GM23338 (cell line): ENCODE measurements around the gene SH3RF3. TPM values are rescaled to one million over a fixed set of nuclear protein-coding genes. Genes with fewer than 3 reads are reported as not detected.

Experiments
- ATAC-seq: fragments of 200-7000 bp; cut with Tn5 transposase; 3 replicates; pipeline ENCODE4 v1.9.1; 2020
- DNase-seq: peaks from one replicate; pipeline ENCODE4 v3.0.0-alpha.2; 2015; ENCODE audit warnings: low spot score
- H2AFZ ChIP-seq: fragments of 200-600 bp; sonication (generic); 2 replicates; pipeline ENCODE4 v1.8.0; 2016; ENCODE audit warnings: antibody characterized with exemption, mild to moderate bottlenecking, moderate library complexity
- H3F3A ChIP-seq: fragments of 200-600 bp; sonication (generic); replicated peaks from 2 replicates; pipeline ENCODE4 v1.8.0; 2017; ENCODE audit warnings: antibody characterized with exemption, mixed run types, low read depth
- H3K27ac ChIP-seq: fragments of 200-600 bp; sonication (generic); 2 replicates; pipeline ENCODE4 v1.6.1; 2016; ENCODE audit warnings: low read depth
- H3K27me3 ChIP-seq: fragments of 200-600 bp; sonication (generic); 2 replicates; pipeline ENCODE4 v1.8.0; 2016; ENCODE audit warnings: mild to moderate bottlenecking, mixed run types, moderate library complexity; ENCODE audit not compliant: insufficient read depth
- H3K36me3 ChIP-seq: fragments of 200-600 bp; sonication (generic); 2 replicates; pipeline ENCODE4 v1.8.0; 2016; ENCODE audit warnings: mild to moderate bottlenecking; ENCODE audit not compliant: insufficient read depth
- H3K4me1 ChIP-seq: fragments of 200-600 bp; sonication (generic); 2 replicates; pipeline ENCODE4 v1.8.0; 2016; ENCODE audit warnings: mild to moderate bottlenecking, moderate library complexity; ENCODE audit not compliant: insufficient read depth
- H3K4me2 ChIP-seq: fragments of 200-600 bp; sonication (generic); 2 replicates; pipeline ENCODE4 v1.7.1; 2017; ENCODE audit warnings: mixed run types
- H3K4me3 ChIP-seq: fragments of 200-600 bp; sonication (generic); 2 replicates; pipeline ENCODE4 v1.6.1; 2016; ENCODE audit warnings: mixed run types
- H3K79me2 ChIP-seq: fragments of 200-600 bp; sonication (generic); replicated peaks from 2 replicates; pipeline ENCODE4 v1.8.0; 2017; ENCODE audit warnings: mild to moderate bottlenecking; ENCODE audit not compliant: insufficient read depth
- H3K9me2 ChIP-seq: fragments of 200-600 bp; sonication (generic); 2 replicates; pipeline ENCODE4 v1.8.0; 2017; ENCODE audit not compliant: insufficient read depth
- H4K20me1 ChIP-seq: fragments of 200-600 bp; sonication (generic); replicated peaks from 2 replicates; pipeline ENCODE4 v1.8.0; 2017; ENCODE audit warnings: mild to moderate bottlenecking; ENCODE audit not compliant: insufficient read depth
- H3K27ac Mint-ChIP-seq: 2 replicates; pipeline ENCODE4 v1.8.0; 2020; ENCODE audit warnings: inconsistent platforms, mild to moderate bottlenecking, moderate library complexity, mixed read lengths
- H3K27me3 Mint-ChIP-seq: 3 replicates; pipeline ENCODE4 v1.8.0; 2022; ENCODE audit warnings: low read depth, mild to moderate bottlenecking, moderate library complexity, mixed read lengths, inconsistent platforms; ENCODE audit not compliant: insufficient read depth, poor library complexity
- H3K36me3 Mint-ChIP-seq: 3 replicates; pipeline ENCODE4 v1.8.0; 2021; ENCODE audit warnings: low read depth, mild to moderate bottlenecking, inconsistent platforms, moderate library complexity, mixed read lengths
- H3K4me1 Mint-ChIP-seq: 3 replicates; pipeline ENCODE4 v1.8.0; 2020; ENCODE audit warnings: mild to moderate bottlenecking, inconsistent platforms, mixed read lengths
- H3K4me3 Mint-ChIP-seq: 3 replicates; pipeline ENCODE4 v1.8.0; 2021; ENCODE audit warnings: moderate library complexity, mild to moderate bottlenecking, inconsistent platforms, mixed read lengths
- H3K9me3 Mint-ChIP-seq: 3 replicates; pipeline ENCODE4 v1.8.0; 2020; ENCODE audit warnings: moderate library complexity, mild to moderate bottlenecking, inconsistent platforms, mixed read lengths
- CREB1 ChIP-seq: fragments of 250-450 bp; sonication (Bioruptor Pico); IDR thresholded peaks from 2 replicates; pipeline ENCODE4 v1.5.0; 2020; ENCODE audit warnings: low read depth, mild to moderate bottlenecking, moderate library complexity
- CTCF ChIP-seq, 2 experiments: fragments of 200-600 bp in 1 of 2; sonication (generic) in 1 of 2; conservative IDR thresholded peaks; 2 replicates each; pipeline versions ENCODE4 v1.5.1 to v1.6.1; 2016 to 2017; ENCODE audit warnings: antibody characterized with exemption in 2 of 2, low read depth in 2 of 2, mild to moderate bottlenecking in 2 of 2, moderate library complexity in 1 of 2
- ETS1 ChIP-seq: IDR thresholded peaks from 2 replicates; pipeline ENCODE4 v1.6.1; 2016; ENCODE audit warnings: antibody characterized with exemption
- EZH2 ChIP-seq: fragments of 200-600 bp; sonication (generic); IDR thresholded peaks from one replicate; pipeline ENCODE4 v1.8.0; 2017; ENCODE audit warnings: antibody characterized with exemption, mild to moderate bottlenecking, low read depth; ENCODE audit not compliant: unreplicated experiment
- EZH2phosphoT487 ChIP-seq: fragments of 200-600 bp; sonication (generic); IDR thresholded peaks from one replicate; pipeline ENCODE4 v1.8.1; 2018; ENCODE audit warnings: antibody characterized with exemption; ENCODE audit not compliant: unreplicated experiment
- JUNB ChIP-seq: IDR thresholded peaks from one replicate; pipeline ENCODE4 v1.6.1; 2016; ENCODE audit warnings: antibody characterized with exemption; ENCODE audit not compliant: unreplicated experiment
- NANOG ChIP-seq: IDR thresholded peaks from 2 replicates; pipeline ENCODE4 v1.6.1; 2016; ENCODE audit warnings: antibody characterized with exemption, borderline replicate concordance
- POLR2AphosphoS5 ChIP-seq: IDR thresholded peaks from 2 replicates; pipeline ENCODE4 v1.6.1; 2016; ENCODE audit warnings: antibody characterized with exemption, low read depth
- REST ChIP-seq: IDR thresholded peaks from one replicate; pipeline ENCODE4 v1.6.1; 2018; ENCODE audit warnings: antibody characterized with exemption; ENCODE audit not compliant: unreplicated experiment
- STAT1 ChIP-seq: IDR thresholded peaks from one replicate; pipeline ENCODE4 v1.6.1; 2016; ENCODE audit warnings: antibody characterized with exemption; ENCODE audit not compliant: unreplicated experiment
- ZNF114 ChIP-seq: fragments of 250-450 bp; sonication (Bioruptor Pico); IDR thresholded peaks from 2 replicates; pipeline ENCODE4 v1.5.0; 2020; ENCODE audit warnings: mild to moderate bottlenecking, moderate library complexity
- ZNF331 ChIP-seq: fragments of 250-450 bp; sonication (Bioruptor Pico); IDR thresholded peaks from 2 replicates; pipeline ENCODE4 v1.5.0; 2020; ENCODE audit warnings: low read depth, mild to moderate bottlenecking, moderate library complexity
- polyA plus RNA-seq: library from polyadenylated mRNA; unstranded; fragments of >200 nt; fragmentation: Nextera tagmentation; extraction: Ambion mirVana; gene quantifications from 2 replicates; pipeline ENCODE4 v1.2.1, GENCODE V29; 2016
- total RNA-seq: library from RNA; depleted of rRNA; stranded (reverse); fragments of >200 nt; shearing (Covaris generic); gene quantifications from 2 replicates; pipeline ENCODE4 v1.2.3, GENCODE V29; 2014
- TF ChIP-seq, protein P1 (sequence below): fragments of 250-450 bp; sonication (Bioruptor Pico); IDR thresholded peaks from 2 replicates; pipeline ENCODE4 v1.5.0; 2020; ENCODE audit warnings: mild to moderate bottlenecking, moderate library complexity

SH3RF3 gene
- total and polyA plus RNA-seq, 2 experiments from 2014 or later, result 0.11 to 0.63 TPM

DNA sequence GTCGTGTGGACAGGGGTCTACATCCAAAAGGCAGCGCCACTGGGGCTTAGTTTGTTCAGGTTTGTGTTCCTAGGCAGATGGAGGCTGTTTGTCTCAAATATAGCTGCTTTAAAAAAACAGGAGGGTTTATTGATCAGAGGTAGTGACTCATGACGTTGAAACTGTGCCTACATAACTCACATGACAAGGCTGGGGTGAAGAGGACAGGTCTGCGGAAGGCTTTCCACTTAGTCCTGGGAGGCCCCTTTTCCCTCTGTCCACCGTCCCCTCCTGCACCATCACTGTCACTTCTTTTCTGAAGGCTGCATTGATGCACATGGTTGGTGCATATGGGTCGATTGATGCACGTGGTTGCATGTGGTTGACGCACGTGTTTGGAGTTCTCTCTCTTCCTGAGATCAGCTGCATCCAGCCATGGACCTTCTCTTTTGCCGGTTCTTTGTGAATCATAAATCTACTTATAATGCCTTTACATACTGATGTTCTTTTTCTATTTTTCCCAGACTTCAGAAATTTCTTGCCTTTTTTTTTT is 10.9 kb downstream of the SH3RF3 start:
- no peak overlapping the region for H3K27ac ChIP-seq
- ATAC-seq (no peak), DNase-seq (no peak)
- H3K4me3 ChIP-seq, result no peak overlapping the region
- H3K36me3 ChIP-seq, result no peaks in the 10 kb centered on the region
- no peaks in the 10 kb centered on the region for H4K20me1 ChIP-seq
- H3K27ac Mint-ChIP-seq, result no peak overlapping the region
- no peak overlapping the region for H3K4me2 ChIP-seq
- no peaks in the 10 kb centered on the region for H3K79me2 ChIP-seq
- H3K4me1 Mint-ChIP-seq, result peaks cover 8% of the 10 kb centered on the region; the same call in 2 of the 3 replicates
- H3K9me2 ChIP-seq, result no peaks in the 10 kb centered on the region
- no peaks in the 10 kb centered on the region for H3F3A ChIP-seq
- no peaks in the 10 kb centered on the region for H3K9me3 Mint-ChIP-seq
- no peaks in the 10 kb centered on the region for H3K27me3 Mint-ChIP-seq
- no peaks in the 10 kb centered on the region for H3K4me1 ChIP-seq
- no peak for TF ChIP-seq REST
- no peak for TF ChIP-seq CTCF (conservative IDR thresholded peaks at IDR 0.05; ENCODE audit: low read depth in 2 of 2)
- TF ChIP-seq, protein P1, sequence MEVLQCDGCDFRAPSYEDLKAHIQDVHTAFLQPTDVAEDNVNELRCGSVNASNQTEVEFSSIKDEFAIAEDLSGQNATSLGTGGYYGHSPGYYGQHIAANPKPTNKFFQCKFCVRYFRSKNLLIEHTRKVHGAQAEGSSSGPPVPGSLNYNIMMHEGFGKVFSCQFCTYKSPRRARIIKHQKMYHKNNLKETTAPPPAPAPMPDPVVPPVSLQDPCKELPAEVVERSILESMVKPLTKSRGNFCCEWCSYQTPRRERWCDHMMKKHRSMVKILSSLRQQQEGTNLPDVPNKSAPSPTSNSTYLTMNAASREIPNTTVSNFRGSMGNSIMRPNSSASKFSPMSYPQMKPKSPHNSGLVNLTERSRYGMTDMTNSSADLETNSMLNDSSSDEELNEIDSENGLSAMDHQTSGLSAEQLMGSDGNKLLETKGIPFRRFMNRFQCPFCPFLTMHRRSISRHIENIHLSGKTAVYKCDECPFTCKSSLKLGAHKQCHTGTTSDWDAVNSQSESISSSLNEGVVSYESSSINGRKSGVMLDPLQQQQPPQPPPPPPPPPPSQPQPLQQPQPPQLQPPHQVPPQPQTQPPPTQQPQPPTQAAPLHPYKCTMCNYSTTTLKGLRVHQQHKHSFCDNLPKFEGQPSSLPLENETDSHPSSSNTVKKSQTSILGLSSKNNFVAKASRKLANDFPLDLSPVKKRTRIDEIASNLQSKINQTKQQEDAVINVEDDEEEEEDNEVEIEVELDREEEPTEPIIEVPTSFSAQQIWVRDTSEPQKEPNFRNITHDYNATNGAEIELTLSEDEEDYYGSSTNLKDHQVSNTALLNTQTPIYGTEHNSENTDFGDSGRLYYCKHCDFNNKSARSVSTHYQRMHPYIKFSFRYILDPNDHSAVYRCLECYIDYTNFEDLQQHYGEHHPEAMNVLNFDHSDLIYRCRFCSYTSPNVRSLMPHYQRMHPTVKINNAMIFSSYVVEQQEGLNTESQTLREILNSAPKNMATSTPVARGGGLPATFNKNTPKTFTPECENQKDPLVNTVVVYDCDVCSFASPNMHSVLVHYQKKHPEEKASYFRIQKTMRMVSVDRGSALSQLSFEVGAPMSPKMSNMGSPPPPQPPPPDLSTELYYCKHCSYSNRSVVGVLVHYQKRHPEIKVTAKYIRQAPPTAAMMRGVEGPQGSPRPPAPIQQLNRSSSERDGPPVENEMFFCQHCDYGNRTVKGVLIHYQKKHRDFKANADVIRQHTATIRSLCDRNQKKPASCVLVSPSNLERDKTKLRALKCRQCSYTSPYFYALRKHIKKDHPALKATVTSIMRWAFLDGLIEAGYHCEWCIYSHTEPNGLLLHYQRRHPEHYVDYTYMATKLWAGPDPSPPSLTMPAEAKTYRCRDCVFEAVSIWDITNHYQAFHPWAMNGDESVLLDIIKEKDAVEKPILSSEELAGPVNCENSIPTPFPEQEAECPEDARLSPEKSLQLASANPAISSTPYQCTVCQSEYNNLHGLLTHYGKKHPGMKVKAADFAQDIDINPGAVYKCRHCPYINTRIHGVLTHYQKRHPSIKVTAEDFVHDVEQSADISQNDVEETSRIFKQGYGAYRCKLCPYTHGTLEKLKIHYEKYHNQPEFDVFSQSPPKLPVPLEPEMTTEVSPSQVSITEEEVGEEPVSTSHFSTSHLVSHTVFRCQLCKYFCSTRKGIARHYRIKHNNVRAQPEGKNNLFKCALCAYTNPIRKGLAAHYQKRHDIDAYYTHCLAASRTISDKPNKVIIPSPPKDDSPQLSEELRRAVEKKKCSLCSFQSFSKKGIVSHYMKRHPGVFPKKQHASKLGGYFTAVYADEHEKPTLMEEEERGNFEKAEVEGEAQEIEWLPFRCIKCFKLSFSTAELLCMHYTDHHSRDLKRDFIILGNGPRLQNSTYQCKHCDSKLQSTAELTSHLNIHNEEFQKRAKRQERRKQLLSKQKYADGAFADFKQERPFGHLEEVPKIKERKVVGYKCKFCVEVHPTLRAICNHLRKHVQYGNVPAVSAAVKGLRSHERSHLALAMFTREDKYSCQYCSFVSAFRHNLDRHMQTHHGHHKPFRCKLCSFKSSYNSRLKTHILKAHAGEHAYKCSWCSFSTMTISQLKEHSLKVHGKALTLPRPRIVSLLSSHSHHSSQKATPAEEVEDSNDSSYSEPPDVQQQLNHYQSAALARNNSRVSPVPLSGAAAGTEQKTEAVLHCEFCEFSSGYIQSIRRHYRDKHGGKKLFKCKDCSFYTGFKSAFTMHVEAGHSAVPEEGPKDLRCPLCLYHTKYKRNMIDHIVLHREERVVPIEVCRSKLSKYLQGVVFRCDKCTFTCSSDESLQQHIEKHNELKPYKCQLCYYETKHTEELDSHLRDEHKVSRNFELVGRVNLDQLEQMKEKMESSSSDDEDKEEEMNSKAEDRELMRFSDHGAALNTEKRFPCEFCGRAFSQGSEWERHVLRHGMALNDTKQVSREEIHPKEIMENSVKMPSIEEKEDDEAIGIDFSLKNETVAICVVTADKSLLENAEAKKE, result no peak
- no peak for TF ChIP-seq STAT1
- no peak for TF ChIP-seq EZH2phosphoT487
- TF ChIP-seq EZH2, result no peak
- no peak for TF ChIP-seq ZNF114 (CRISPR knock-in tag)
- no peak for TF ChIP-seq ETS1
- no peak for TF ChIP-seq ZNF331 (CRISPR knock-in tag)
- no peak for TF ChIP-seq NANOG
- no peak for TF ChIP-seq JUNB
- TF ChIP-seq CREB1 (CRISPR knock-in tag), result no peak
- no peak for TF ChIP-seq POLR2AphosphoS5
- no peaks in the 10 kb centered on the region for H3K27me3 ChIP-seq
- no peak overlapping the region for H3K4me3 Mint-ChIP-seq
- H3K36me3 Mint-ChIP-seq, result no peaks in the 10 kb centered on the region
- no peak overlapping the region for H2AFZ ChIP-seq
